Measurements from ENCODE around the gene ACIN1.
A peak's percentile ranks its signal among the peaks of the same experiment; 100 is the strongest.
"Not testable (repeated sequence)": the region's sequence is repeated elsewhere in the genome, so short reads cannot be mapped to it uniquely, and the experiment has no call there.

ACIN1 gene

GRCh38 chr14:23124337-23124954 lies 29.5 kb upstream of the ACIN1 start:
- ATAC-seq (no peak), DNase-seq (no peak)

- DNase-seq, result no peak
- no peak for ATAC-seq
Measured at GRCh38 chr14:23123419-23123818, 28.5 kb upstream of the ACIN1 start.

GRCh38 chr14:23122086-23122485 lies 27.1 kb upstream of the ACIN1 start:
- no peak for DNase-seq
- ATAC-seq, result no peak

GRCh38 chr14:23121361-23121771 lies 26.4 kb upstream of the ACIN1 start:
- DNase-seq (no peak), ATAC-seq (no peak)

GRCh38 chr14:23120541-23121251 lies 25.8 kb upstream of the ACIN1 start:
- DNase-seq, result peak; percentile 85

GRCh38 chr14:23119363-23120327 lies 24.7 kb upstream of the ACIN1 start:
- peak; percentile 31 for ATAC-seq
- DNase-seq, result peak; percentile 24

More at GRCh38 chr14:23120541-23121251, 25.8 kb upstream of the ACIN1 start:
- ATAC-seq, result peak; percentile 76

- no peak for ATAC-seq
- DNase-seq, result no peak
Measured at GRCh38 chr14:23118506-23119362, 23.8 kb upstream of the ACIN1 start, which contains the start of gene CEBPE. TSS of gene CEBPE (minus strand) at chr14:23119255. CDS start at chr14:23119091, 164 bp downstream.

GRCh38 chr14:23117371-23118020 lies 22.6 kb upstream of the ACIN1 start:
- no peak for DNase-seq
- no peak for ATAC-seq

GRCh38 chr14:23115918-23116317 lies 21.0 kb upstream of the ACIN1 start:
- DNase-seq, result no peak
- ATAC-seq, result no peak

- DNase-seq (no peak), ATAC-seq (no peak)
Measured at GRCh38 chr14:23115039-23115731, 20.2 kb upstream of the ACIN1 start.

GRCh38 chr14:23114669-23115038 lies 19.7 kb upstream of the ACIN1 start:
- no peak for ATAC-seq
- DNase-seq, result no peak

GRCh38 chr14:23114120-23114458 lies 19.2 kb upstream of the ACIN1 start:
- no peak for ATAC-seq
- DNase-seq, result no peak

- DNase-seq (no peak), ATAC-seq (no peak)
Measured at GRCh38 chr14:23113431-23114119, 18.6 kb upstream of the ACIN1 start.

- DNase-seq (no peak), ATAC-seq (no peak)
Measured at GRCh38 chr14:23112359-23113178, 17.6 kb upstream of the ACIN1 start.

- ATAC-seq (no peak), DNase-seq (no peak)
Measured at GRCh38 chr14:23110579-23111365, 15.8 kb upstream of the ACIN1 start.

GRCh38 chr14:23109769-23110168 lies 14.8 kb upstream of the ACIN1 start:
- no peak for ATAC-seq

GRCh38 chr14:23108169-23108568 lies 13.2 kb upstream of the ACIN1 start:
- DNase-seq, result not testable (repeated sequence)

More at GRCh38 chr14:23109769-23110168, 14.8 kb upstream of the ACIN1 start:
- DNase-seq, result no peak

GRCh38 chr14:23107620-23108019 lies 12.7 kb upstream of the ACIN1 start:
- DNase-seq, ATAC-seq: not testable (repeated sequence)

More at GRCh38 chr14:23108169-23108568, 13.2 kb upstream of the ACIN1 start:
- ATAC-seq, result not testable (repeated sequence)
